OCI-LY7 (cell line): ENCODE data around the gene ARHGAP26.

Experiments
- CTCF ChIP-seq: fragments of 200-600 bp; sonication (generic); conservative IDR thresholded peaks from 2 replicates; pipeline ENCODE4 v1.5.1; 2014; ENCODE audit warnings: mild to moderate bottlenecking, antibody characterized with exemption, low read length, moderate library complexity, mixed read lengths
- EZH2phosphoT487 ChIP-seq: fragments of 200-600 bp; sonication (generic); IDR thresholded peaks from 2 replicates; pipeline ENCODE4 v1.6.1; 2018; ENCODE audit warnings: low read depth, borderline replicate concordance, mild to moderate bottlenecking, mixed run types, antibody characterized with exemption, low read length, moderate library complexity, mixed read lengths

DNA sequence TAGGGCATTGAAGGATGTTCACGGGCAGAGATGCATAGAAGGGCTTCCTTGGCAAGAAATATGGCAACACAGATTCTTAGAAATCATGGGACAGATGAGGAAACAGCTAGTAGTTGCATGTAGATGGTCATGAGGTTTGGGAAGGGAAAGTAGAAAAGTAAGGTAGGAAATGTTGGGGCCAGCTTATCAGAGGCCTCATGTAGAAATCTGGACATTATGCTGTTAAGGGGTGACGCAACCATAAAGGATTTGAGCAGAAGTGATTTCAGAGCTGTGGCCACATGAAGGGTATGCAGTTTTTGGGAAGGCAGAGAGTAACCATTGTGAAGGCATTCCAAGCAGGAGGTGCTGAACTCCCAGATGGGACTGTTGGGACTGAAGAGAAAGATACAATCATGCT lies 224.0 kb downstream of the ARHGAP26 start:
- TF ChIP-seq CTCF, result no peak
- no peak for TF ChIP-seq EZH2phosphoT487
